Spleen (tissue), 11 donors: Measurements from ENCODE around the gene JPH4. TPM values are rescaled to one million over a fixed set of nuclear protein-coding genes. Genes with fewer than 3 reads are reported as not detected.

ENCODE experiments used
- DNase-seq: peaks from one replicate; pipeline ENCODE4 v3.0.0-alpha.2; 2020
- H3K27ac ChIP-seq, 8 donors: fragments of 200-600 bp; sonication (generic) in 7 of 8; 1 replicate in 4 of 8; 2 replicates in 4 of 8; pipeline versions ENCODE4 v1.5.0 to v1.8.0; 2016 to 2021; ENCODE audit warnings: inconsistent platforms in 4 of 8, mild to moderate bottlenecking in 4 of 8, moderate library complexity in 1 of 8
- H3K27me3 ChIP-seq, 7 donors: fragments of 200-600 bp; sonication (generic) in 6 of 7; replicated peaks in 1 of 7; 1 replicate in 4 of 7; 2 replicates in 3 of 7; pipeline versions ENCODE4 v1.5.0 to v1.8.0; 2016 to 2021; ENCODE audit warnings: inconsistent platforms in 3 of 7, mild to moderate bottlenecking in 1 of 7
- H3K36me3 ChIP-seq, 6 donors: fragments of 200-600 bp; sonication (generic) in 5 of 6; 1 replicate in 4 of 6; 2 replicates in 2 of 6; pipeline versions ENCODE4 v1.5.0 to v1.8.0; 2016 to 2021; ENCODE audit warnings: inconsistent platforms in 2 of 6
- H3K4me1 ChIP-seq, 6 donors: fragments of 200-600 bp; sonication (generic) in 5 of 6; 1 replicate in 3 of 6; 2 replicates in 3 of 6; pipeline versions ENCODE4 v1.5.0 to v1.8.0; 2016 to 2021; ENCODE audit warnings: inconsistent platforms in 3 of 6
- H3K4me3 ChIP-seq, 8 donors: fragments of 200-600 bp; sonication (generic) in 7 of 8; 1 replicate in 4 of 8; 2 replicates in 4 of 8; pipeline versions ENCODE4 v1.5.0 to v1.8.0; 2016 to 2021; ENCODE audit warnings: inconsistent platforms in 4 of 8, mild to moderate bottlenecking in 4 of 8, moderate library complexity in 2 of 8
- H3K9me3 ChIP-seq, 8 donors: fragments of 200-600 bp; sonication (generic) in 7 of 8; 1 replicate in 4 of 8; 2 replicates in 4 of 8; pipeline versions ENCODE4 v1.5.0 to v1.8.0; 2016 to 2021; ENCODE audit warnings: inconsistent platforms in 4 of 8
- POLR2A ChIP-seq, 3 donors: fragments of 450-650 bp; IDR thresholded peaks; one replicate each; pipeline ENCODE4 v1.5.1; 2017; ENCODE audit warnings: antibody characterized with exemption in 3 of 3, mild to moderate bottlenecking in 1 of 3
- POLR2AphosphoS5 ChIP-seq, 3 donors: sonication (generic); formaldehyde crosslinking; IDR thresholded peaks; one replicate each; pipeline ENCODE4 v1.5.1; 2017; ENCODE audit warnings: antibody characterized with exemption in 3 of 3
- WGBS, 5 donors: extraction: QIAGEN DNeasy Blood & Tissue Kit in 3 of 5; methylation state at CpG; one replicate each; pipeline versions ENCODE4 v1.1.5 to v1.1.7; 2013 to 2018; 5-methylcytosine and 5-hydroxymethylcytosine counted together
- intact Hi-C: fragments of 100-400 bp; cut with DNase I; formaldehyde crosslinking; loops from one replicate; pipeline ENCODE4 v1.15.0; 2023; ENCODE audit warnings: low total_unique reads
- polyA plus RNA-seq, 3 donors: library from polyadenylated mRNA; stranded (reverse); fragments of 200-250 nt; gene quantifications; one replicate each; pipeline ENCODE4 v1.2.1, GENCODE V29; 2013
- total RNA-seq, 7 donors: library from RNA; depleted of rRNA in 3 of 7; stranded (reverse); fragments of >200 nt in 3 of 7; fragmentation: NEBNext Ultra II Directional in 4 of 7; extraction: Animal tissue kit (Norgen Biotek cat#: 25700) in 4 of 7; gene quantifications; one replicate each; pipeline versions ENCODE4 v1.1.0 to v1.2.1, GENCODE V29; 2016 to 2021
- TF ChIP-seq, protein P1 (sequence below), 11 experiments: fragments of 200-600 bp in 7 of 11; fragments of 450-650 bp in 4 of 11; sonication (generic) in 4 of 11; IDR thresholded peaks in 8 of 11; conservative IDR thresholded peaks in 3 of 11; 1 replicate in 7 of 11; 2 replicates in 4 of 11; pipeline versions ENCODE4 v1.4.0 to v1.8.0; 2016 to 2021; ENCODE audit warnings: antibody characterized with exemption in 11 of 11, inconsistent platforms in 4 of 11, mild to moderate bottlenecking in 1 of 11
- donor health status: healthy with polysubstance abuse.
- donor health status: DM: no; HTN: no; CAD: no; lungs with moderate emphysema.
- donor health status: DM: no; HTN: no; CAD: no.
- donor health status: Bipolar disorder and iron deficiency.
- donor health status: healthy.
- donor health status: DM: no; HTN: no; CAD: no.
- donor health status: DM: yes; HTN: yes; CAD: no.

Gene JPH4
- total and polyA plus RNA-seq, 10 donors = 0.70 to 17.3 (median 3.8) TPM

DNA sequence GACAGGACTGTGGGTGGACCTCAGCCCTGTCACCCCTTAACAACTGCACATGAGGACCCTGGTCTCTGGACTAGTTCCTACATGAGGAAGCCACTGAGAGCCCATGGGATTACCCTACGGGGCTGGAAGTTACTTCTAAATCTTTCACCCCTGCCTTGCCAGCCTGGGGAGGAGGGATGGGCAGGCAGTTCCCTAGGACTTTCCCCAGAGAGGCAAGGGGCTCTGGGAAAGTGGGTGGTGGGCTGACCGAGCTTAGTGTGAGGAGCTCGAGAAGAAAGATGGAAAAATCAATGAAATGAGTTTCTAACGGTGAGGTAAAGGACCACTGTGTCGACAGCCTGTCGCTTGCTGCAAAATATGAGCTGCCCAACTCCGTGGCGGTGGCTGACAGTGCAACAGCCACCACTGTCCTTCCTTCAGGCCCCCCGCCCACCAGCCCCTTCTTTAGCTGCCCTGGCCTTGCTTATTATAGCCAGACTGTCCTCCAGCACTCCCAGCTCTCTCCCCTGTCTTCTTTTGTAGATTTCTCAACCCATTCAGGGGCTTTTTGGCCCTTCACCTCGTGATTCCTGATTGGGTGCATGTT lies 32.0 kb downstream of the JPH4 start:
- no peak for DNase-seq
- intact Hi-C loops = loop anchor here (5.0 kb wide), 1 partner anchor 74 kb away; no protein-coding TSS in a partner anchor
- H3K27me3 ChIP-seq = peaks cover 0 to 11% (median 0%) of the 10 kb centered on the region in 7 donors
- TF ChIP-seq POLR2AphosphoS5 (IDR thresholded peaks at IDR 0.05) (no peak), POLR2A (IDR thresholded peaks at IDR 0.05) (no peak)
- TF ChIP-seq, protein P1, sequence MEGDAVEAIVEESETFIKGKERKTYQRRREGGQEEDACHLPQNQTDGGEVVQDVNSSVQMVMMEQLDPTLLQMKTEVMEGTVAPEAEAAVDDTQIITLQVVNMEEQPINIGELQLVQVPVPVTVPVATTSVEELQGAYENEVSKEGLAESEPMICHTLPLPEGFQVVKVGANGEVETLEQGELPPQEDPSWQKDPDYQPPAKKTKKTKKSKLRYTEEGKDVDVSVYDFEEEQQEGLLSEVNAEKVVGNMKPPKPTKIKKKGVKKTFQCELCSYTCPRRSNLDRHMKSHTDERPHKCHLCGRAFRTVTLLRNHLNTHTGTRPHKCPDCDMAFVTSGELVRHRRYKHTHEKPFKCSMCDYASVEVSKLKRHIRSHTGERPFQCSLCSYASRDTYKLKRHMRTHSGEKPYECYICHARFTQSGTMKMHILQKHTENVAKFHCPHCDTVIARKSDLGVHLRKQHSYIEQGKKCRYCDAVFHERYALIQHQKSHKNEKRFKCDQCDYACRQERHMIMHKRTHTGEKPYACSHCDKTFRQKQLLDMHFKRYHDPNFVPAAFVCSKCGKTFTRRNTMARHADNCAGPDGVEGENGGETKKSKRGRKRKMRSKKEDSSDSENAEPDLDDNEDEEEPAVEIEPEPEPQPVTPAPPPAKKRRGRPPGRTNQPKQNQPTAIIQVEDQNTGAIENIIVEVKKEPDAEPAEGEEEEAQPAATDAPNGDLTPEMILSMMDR (IDR thresholded peaks at IDR 0.05 in 8 of 11, conservative IDR thresholded peaks at IDR 0.05 in 3 of 11) = no peak
- WGBS, 5 donors = 76 to 86% (median 82%) methylated on average over 10 of the region's 10 CpGs
- H3K36me3 ChIP-seq = no peaks in the 10 kb centered on the region
- H3K9me3 ChIP-seq = no peaks in the 10 kb centered on the region
- H3K27ac ChIP-seq = peak overlapping the region in 1 of 8 donors; percentile 8
- no peak overlapping the region for H3K4me3 ChIP-seq
- H3K4me1 ChIP-seq = peaks cover 0 to 35% (median 14%) of the 10 kb centered on the region in 6 donors

- intact Hi-C loops = loop anchor here (5.0 kb wide), 1 partner anchor 74 kb away; no protein-coding TSS in a partner anchor
- Histone ChIP-seq H3K27me3 (peaks cover 0 to 7% (median 0%) of the 10 kb centered on the region in 7 donors), H3K9me3 (no peaks in the 10 kb centered on the region), H3K4me3 (no peak overlapping the region), H3K36me3 (no peaks in the 10 kb centered on the region), H3K4me1 (peaks cover 0 to 29% (median 12%) of the 10 kb centered on the region in 6 donors), H3K27ac (peak overlapping the region in 5 of 8 donors; percentile 8 to 48 (median 46))
- DNase-seq = no peak
- WGBS, 5 donors = 73 to 86% (median 83%) methylated on average over 4 of the region's 4 CpGs
- TF ChIP-seq, protein P1 (IDR thresholded peaks at IDR 0.05 in 8 of 11, conservative IDR thresholded peaks at IDR 0.05 in 3 of 11) = no peak
- TF ChIP-seq POLR2AphosphoS5 (IDR thresholded peaks at IDR 0.05) (no peak), POLR2A (IDR thresholded peaks at IDR 0.05) (no peak)
Observed at GRCh38 chr14:23545740-23546365, 32.7 kb downstream of the JPH4 start.

GRCh38 chr14:23544511-23545447 lies 33.8 kb downstream of the JPH4 start:
- H3K4me3 ChIP-seq = no peak overlapping the region
- TF ChIP-seq POLR2AphosphoS5 (IDR thresholded peaks at IDR 0.05) (peak in 1 of 3 donors; percentile 31), POLR2A (IDR thresholded peaks at IDR 0.05) (no peak)
- TF ChIP-seq, protein P1 (IDR thresholded peaks at IDR 0.05 in 8 of 11, conservative IDR thresholded peaks at IDR 0.05 in 3 of 11) = no peak
- peak; percentile 69 for DNase-seq
- peak overlapping the region in 5 of 8 donors; percentile 13 to 48 (median 46) for H3K27ac ChIP-seq
- WGBS, 5 donors = 51 to 62% (median 61%) methylated on average over 25 of the region's 25 CpGs
- H3K36me3 ChIP-seq = no peaks in the 10 kb centered on the region
- H3K27me3 ChIP-seq = no peaks in the 10 kb centered on the region
- H3K4me1 ChIP-seq = peaks cover 0 to 19% (median 6%) of the 10 kb centered on the region in 6 donors
- intact Hi-C loops = loop anchor here (5.0 kb wide), 1 partner anchor 72 kb away; no protein-coding TSS in a partner anchor
- no peaks in the 10 kb centered on the region for H3K9me3 ChIP-seq
